Embryonic facial prominence (tissue), 1 donor: Measurements from ENCODE around the gene HDAC4.

Source experiments
- DNase-seq: peaks from one replicate; pipeline ENCODE4 v3.0.0-alpha.2; 2016; ENCODE audit errors: extremely low spot score

Gene HDAC4

GRCh38 chr2:239216614-239217273, 184.1 kb downstream of the HDAC4 start:
- no peak for DNase-seq

- DNase-seq, result no peak
These were observed 184.7 kb downstream of the HDAC4 start for GRCh38 chr2:239215988-239216613.

GRCh38 chr2:239215136-239215925, 185.5 kb downstream of the HDAC4 start:
- DNase-seq, result no peak

- DNase-seq, result no peak
These were observed 186.1 kb downstream of the HDAC4 start for GRCh38 chr2:239214725-239215124.

GRCh38 chr2:239213643-239214101, 187.1 kb downstream of the HDAC4 start:
- DNase-seq, result no peak

- DNase-seq, result no peak
These were observed 187.7 kb downstream of the HDAC4 start for GRCh38 chr2:239212929-239213642.

GRCh38 chr2:239212121-239212928, 188.5 kb downstream of the HDAC4 start:
- DNase-seq, result no peak

- DNase-seq, result no peak
These were observed 189.3 kb downstream of the HDAC4 start for GRCh38 chr2:239211396-239212094.

GRCh38 chr2:239209783-239210182, 191.0 kb downstream of the HDAC4 start:
- no peak for DNase-seq

- no peak for DNase-seq
These were observed 192.2 kb downstream of the HDAC4 start for GRCh38 chr2:239208465-239209180.

- DNase-seq, result no peak
These were observed 194.0 kb downstream of the HDAC4 start for GRCh38 chr2:239206851-239207250.

GRCh38 chr2:239206042-239206441, 194.8 kb downstream of the HDAC4 start:
- no peak for DNase-seq

GRCh38 chr2:239204876-239205468, 195.8 kb downstream of the HDAC4 start:
- DNase-seq, result no peak

GRCh38 chr2:239204136-239204875, 196.5 kb downstream of the HDAC4 start:
- DNase-seq, result no peak

GRCh38 chr2:239203443-239204135, 197.2 kb downstream of the HDAC4 start:
- DNase-seq, result no peak

- no peak for DNase-seq
These were observed 198.0 kb downstream of the HDAC4 start for GRCh38 chr2:239202836-239203235.

- DNase-seq, result no peak
These were observed 198.5 kb downstream of the HDAC4 start for GRCh38 chr2:239202343-239202742.

GRCh38 chr2:239201884-239202283, 198.9 kb downstream of the HDAC4 start:
- no peak for DNase-seq
